Islet of Langerhans (tissue), 1 donor: ENCODE measurements around the gene RNF20.
"Not testable (repeated sequence)": the region's sequence is repeated elsewhere in the genome, so short reads cannot be mapped to it uniquely, and the experiment has no call there.

ENCODE experiments used
- FAIRE-seq: peaks from one replicate; lab custom pipeline; 2011; peaks lifted over from hg19 to GRCh38; lab: Jason Lieb, UNC

The RNF20 gene

DNA sequence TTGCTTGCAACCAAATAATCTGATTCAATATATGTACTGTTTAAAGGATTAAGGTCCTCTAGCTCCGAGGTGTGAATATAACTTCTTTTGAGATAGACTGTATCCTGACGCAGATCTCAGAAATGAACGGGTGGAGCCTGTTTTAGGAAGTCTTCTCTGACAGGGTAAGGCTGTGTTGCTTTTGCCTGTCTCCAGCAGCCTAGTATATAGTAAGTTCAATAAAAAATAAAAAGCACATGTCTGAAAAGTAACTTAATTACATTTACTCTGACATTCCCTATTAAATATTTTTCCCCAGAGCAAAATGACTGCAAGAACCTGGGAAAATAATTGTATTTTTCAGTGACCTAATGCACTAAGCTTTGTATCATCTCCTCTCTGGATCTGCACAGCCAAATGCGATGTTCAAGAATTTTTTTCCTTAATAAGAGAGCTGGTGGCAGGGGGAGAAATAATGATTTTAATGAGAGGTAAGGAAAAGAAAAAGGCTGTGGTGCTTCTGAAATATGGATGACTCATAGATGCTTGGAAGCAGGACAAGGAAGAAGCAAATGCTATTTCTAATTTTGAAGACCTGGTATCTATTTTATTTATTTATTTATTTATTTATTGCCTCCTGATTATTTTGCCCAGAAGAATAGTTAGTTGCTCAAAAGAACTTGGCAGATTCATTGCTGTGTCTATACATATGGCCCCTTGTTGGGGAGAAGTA, 53.8 kb downstream of the RNF20 start:
- FAIRE-seq, result no peak

DNA sequence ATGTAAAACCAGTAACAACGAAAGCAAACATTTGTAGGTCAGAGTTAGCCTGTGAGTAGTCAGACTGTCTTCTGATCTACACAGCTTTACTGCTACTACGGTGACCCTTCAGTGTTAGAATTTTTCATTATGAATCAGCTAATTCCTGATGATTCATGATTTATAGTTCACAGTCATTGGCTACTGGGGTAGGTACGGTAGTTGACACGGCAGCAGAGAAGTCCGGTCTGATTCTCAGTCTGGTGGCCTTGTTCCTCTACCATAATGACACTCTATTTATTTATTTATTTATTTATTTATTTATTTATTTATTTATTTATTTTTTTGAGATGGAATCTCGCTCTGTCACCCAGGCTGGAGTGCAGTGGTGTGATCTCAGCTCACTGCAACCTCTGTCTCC, 56.4 kb downstream of the RNF20 start:
- FAIRE-seq, result not testable (repeated sequence)

DNA sequence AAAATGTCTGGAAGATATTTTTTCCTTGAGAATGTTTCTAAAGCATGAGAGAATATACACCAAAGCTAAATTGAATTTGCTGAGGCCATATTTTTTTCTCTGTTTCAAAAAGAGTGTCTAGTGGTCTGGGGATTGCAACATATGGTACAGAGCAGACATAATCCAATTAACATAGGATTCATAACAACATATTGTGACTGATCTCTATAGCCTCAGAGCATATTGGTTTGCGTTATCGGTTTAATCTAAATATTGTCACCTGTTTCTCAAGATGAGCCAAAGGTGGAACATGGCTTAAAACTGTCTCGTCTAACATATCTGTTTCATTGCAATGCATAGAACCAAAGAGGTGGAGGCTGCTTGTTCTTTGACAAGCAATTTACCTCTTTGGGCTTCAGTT, 57.2 kb downstream of the RNF20 start:
- no peak for FAIRE-seq

DNA sequence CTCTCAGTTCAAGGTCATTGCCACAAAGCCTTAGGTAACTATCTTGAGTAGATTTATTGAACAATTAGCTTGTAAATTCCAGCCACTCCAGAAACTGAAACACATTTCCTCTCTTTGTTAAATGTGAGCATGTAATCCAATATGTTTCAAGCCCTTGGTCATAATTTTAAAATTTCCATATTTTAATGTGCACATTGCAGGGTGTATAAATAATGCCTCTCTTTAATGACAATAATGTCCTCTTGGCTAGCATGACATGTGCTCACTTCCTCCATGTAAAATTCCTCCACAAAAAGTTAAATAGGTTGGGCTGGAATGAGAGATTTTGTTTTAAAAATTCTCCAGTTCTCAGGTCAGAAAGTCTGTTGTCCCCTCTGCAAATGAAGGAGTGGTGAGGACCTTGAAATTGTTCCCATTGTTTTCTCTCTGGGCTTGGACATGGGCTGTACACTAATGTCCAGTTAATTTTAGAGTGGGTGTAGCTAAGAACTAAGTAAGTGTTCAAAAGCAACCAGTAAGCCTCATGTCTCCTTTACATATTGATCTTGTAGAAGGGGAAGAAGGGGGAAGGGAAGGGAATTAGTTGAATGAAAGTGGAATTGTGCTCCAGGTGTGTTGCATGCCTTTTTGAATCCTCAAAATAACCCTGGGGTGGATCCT, 58.3 kb downstream of the RNF20 start:
- FAIRE-seq, result no peak

DNA sequence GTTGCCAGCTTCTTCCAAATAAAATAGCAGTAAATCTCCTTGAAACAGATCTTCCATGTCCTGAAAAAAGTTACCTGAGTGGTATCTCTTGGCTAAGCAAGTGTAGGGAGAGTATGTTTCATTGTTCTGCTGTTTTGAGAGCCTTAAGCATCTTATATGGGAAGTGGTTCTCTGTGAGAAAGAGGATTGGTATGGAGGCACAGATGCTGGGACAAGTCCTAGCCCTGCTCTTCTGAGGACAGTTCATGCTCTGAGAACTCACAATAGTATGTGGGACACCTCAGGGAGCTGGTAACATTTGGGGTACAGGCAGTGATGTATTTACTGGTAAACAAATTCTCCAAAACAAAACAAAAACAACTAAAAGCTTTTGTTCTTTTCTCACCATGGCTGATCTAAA, 59.1 kb downstream of the RNF20 start:
- no peak for FAIRE-seq

DNA sequence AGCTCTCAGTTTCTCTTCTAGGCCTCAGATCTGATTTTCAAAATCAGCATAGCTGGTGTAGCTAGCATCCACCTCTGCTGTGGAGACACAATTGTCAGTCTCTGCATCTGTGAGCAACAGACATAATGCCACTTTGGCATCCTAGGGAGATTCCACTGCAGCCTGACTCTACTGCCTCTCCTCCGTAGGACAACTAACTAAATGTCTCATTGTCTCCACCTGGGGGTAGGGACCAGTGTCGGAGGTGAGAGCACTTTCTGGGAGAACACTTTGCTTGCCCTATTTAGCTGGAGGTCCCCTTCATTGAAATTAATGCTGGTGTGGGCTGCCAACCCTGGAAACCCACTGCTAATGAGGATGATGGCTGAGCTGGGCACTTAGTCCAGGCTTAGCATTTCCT, 59.7 kb downstream of the RNF20 start:
- no peak for FAIRE-seq

DNA sequence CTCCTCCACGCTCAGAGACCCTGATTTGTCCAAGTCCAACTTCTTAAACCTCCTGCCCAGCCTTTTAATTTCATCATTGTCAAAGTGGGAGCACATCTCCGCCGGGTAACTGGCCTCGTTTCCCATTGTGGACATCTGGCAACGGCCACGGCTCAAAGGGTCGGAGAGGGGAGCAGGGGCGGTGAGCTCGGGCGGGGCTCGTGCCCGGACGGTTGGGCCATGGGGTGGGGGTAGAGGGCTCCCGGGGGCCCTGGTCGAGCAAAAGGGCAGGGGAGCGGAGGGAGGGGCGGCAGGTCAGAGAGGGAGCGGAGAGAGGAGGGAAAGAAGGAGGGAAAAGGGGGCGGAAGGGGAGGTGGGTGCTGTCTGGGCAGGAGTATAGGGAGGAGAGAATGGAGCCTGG, 61.1 kb downstream of the RNF20 start, which contains the start of gene PPP3R2:
PPP3R2 (minus strand) TSS at position 174 of the 400 bp plus-strand sequence; CDS start at position 126, 48 bp downstream.
- no peak for FAIRE-seq

DNA sequence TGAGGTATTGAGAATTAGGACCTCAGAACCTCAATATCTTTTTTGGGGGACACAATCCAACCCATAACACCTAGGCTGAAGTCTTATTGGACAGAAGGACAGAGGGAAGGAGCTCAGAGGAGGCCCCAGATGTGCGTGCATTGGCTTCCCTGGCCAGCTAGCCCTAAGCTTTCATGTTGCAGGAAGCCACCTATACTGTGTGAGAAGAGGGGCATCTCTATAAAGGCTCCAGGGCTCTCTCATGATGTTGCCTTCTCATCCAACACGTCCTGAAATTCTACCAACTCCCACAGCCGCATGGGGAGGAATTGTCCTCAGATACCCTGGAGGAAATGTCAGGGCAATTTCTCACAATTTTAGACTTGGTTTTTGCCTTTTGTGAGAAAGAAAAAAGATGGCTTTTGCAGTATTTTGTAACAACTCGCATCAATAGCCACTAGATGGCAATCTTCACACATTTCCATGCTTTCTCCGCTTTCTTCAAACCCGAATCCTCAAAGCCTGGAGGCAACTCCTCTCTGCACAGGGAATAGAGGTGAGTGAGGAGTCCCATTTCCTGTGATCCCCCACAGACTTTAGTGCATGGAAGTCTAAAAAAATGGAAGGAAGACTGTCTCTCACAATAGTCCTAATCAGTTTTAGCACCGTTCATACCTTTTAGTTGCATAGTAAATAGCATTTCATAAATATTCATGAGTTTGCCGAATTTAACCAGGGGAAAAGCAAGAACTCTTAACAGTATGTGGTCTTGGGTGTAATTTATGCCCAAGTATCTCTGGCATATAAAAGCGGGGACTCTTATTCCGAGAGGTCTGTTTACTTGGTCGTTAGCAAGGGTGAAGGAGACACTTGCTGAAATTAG, 68.5 kb downstream of the RNF20 start:
- peak; percentile 95 for FAIRE-seq

DNA sequence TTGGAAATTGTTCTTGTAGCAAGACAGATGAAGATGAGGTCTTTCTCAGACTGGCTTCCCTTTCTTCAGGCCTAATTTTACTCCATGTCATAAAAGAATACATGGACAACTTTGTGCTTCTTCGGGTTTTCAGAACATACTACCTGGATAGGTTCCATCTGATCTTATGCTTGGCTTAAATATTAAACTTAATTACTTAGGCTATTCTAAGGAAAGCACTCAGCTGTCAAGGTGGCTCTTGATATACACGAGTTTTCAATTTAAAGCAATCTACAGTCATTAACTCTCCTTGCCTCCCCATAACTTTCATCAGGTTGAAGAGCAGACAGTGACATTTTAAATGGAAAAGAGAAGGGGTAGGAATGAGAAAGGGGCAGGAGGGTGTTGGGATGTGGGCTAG, 70.6 kb downstream of the RNF20 start:
- no peak for FAIRE-seq

DNA sequence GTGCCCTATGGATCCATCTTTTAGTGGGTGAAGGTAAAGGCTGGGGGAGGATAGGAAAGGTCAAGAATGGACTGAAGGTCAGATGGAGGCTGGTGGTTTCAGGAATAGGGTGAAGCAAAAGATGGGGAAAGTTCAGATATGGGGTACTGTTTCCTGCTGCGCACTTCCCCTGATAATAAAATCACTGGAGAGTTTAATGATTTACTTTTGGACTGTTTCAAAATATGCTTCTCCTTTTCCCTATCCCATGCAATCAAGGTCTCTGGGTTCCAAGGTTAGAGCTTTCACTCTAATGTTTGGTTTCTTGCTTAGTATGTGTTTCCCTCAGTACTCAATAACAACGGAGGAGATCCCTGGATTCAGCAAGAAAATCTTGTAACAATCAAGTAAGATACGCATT, 71.9 kb downstream of the RNF20 start:
- FAIRE-seq, result no peak
